K562 (cell line): ENCODE measurements around the gene SERBP1. TPM values are rescaled to one million over a fixed set of nuclear protein-coding genes. Genes with fewer than 3 reads are reported as not detected.
A peak's percentile ranks its signal among the peaks of the same experiment; 100 is the strongest.

Experiments used
- CTBP1 ChIP-seq: fragments of 450-650 bp; IDR thresholded peaks from 2 replicates; pipeline ENCODE4 v1.6.1; 2016; ENCODE audit warnings: borderline replicate concordance
- E2F1 ChIP-seq: sonication (generic); formaldehyde crosslinking; IDR thresholded peaks from 2 replicates; pipeline ENCODE4 v1.8.1; 2023; ENCODE audit warnings: mild to moderate bottlenecking, missing genetic modification reagents, moderate library complexity
- EP400 ChIP-seq: fragments of 450-650 bp; IDR thresholded peaks from 2 replicates; pipeline ENCODE4 v1.6.1; 2017; ENCODE audit warnings: antibody characterized with exemption, mild to moderate bottlenecking, moderate library complexity
- FIP1L1 ChIP-seq: fragments of 200-400 bp; formaldehyde crosslinking; IDR thresholded peaks from 2 replicates; pipeline ENCODE4 v1.6.1; 2018; ENCODE audit warnings: mild to moderate bottlenecking, low read depth, low read length; ENCODE audit not compliant: poor library complexity, severe bottlenecking
- FOXJ2 ChIP-seq: fragments of 200-800 bp; sonication (Bioruptor generic); IDR thresholded peaks from 2 replicates; pipeline ENCODE4 v1.6.1; 2016; ENCODE audit warnings: missing genetic modification characterization, missing compliant biosample characterization
- KLF13 ChIP-seq: fragments of 450-650 bp; IDR thresholded peaks from 2 replicates; pipeline ENCODE4 v1.6.1; 2016; ENCODE audit warnings: missing genetic modification characterization, low read depth, mild to moderate bottlenecking, missing compliant biosample characterization, moderate library complexity, borderline replicate concordance
- MXI1 ChIP-seq: IDR thresholded peaks from 2 replicates; pipeline ENCODE4 v1.6.1; 2011; ENCODE audit warnings: low read depth, mild to moderate bottlenecking, improper control_type of control experiment, low read length
- NFE2 ChIP-seq: IDR thresholded peaks from 2 replicates; pipeline ENCODE4 v1.6.1; 2014; ENCODE audit warnings: antibody characterized with exemption, low read depth
- NFIC ChIP-seq: fragments of 450-650 bp; IDR thresholded peaks from 2 replicates; pipeline ENCODE4 v1.6.1; 2017; ENCODE audit warnings: mild to moderate bottlenecking, inconsistent platforms
- PURB ChIP-seq: sonication (generic); formaldehyde crosslinking; IDR thresholded peaks from 2 replicates; pipeline ENCODE4 v1.9.0; 2021; ENCODE audit warnings: low read depth, mild to moderate bottlenecking, missing genetic modification reagents
- TEAD4 ChIP-seq, 2 experiments: sonication (generic) in 1 of 2; formaldehyde crosslinking in 1 of 2; IDR thresholded peaks; 2 replicates each; pipeline versions ENCODE4 v1.6.1 to v1.8.0; 2012 to 2022; ENCODE audit warnings: borderline replicate concordance in 1 of 2, inconsistent platforms in 1 of 2, low read length in 1 of 2, mild to moderate bottlenecking in 1 of 2, missing genetic modification reagents in 1 of 2
- TOE1 ChIP-seq, 2 experiments: fragments of 450-650 bp in 1 of 2; sonication (generic) in 1 of 2; formaldehyde crosslinking in 1 of 2; IDR thresholded peaks; 2 replicates each; pipeline versions ENCODE4 v1.7.1 to v1.8.0; 2016 to 2022; ENCODE audit warnings: borderline replicate concordance in 2 of 2, mild to moderate bottlenecking in 2 of 2, antibody characterized with exemption in 1 of 2, inconsistent platforms in 1 of 2, low read depth in 1 of 2, missing genetic modification reagents in 1 of 2, moderate library complexity in 1 of 2
- TRIM28 ChIP-seq: fragments of 450-650 bp; IDR thresholded peaks from 2 replicates; pipeline ENCODE4 v1.6.1; 2017
- USF1 ChIP-seq: sonication (generic); formaldehyde crosslinking; IDR thresholded peaks from 2 replicates; pipeline ENCODE4 v1.9.0; 2022; ENCODE audit warnings: mild to moderate bottlenecking, missing genetic modification reagents
- ZNF384 ChIP-seq: IDR thresholded peaks from 2 replicates; pipeline ENCODE4 v1.6.1; 2012; ENCODE audit warnings: low read depth, low read length, improper control_type of control experiment
- polyA plus RNA-seq, 8 experiments: library from polyadenylated mRNA; depleted of rRNA in 4 of 8; stranded (reverse) in 5 of 8; unstranded in 3 of 8; fragments of >200 nt; fragmentation: Nextera tagmentation in 2 of 8; fragmentation: Illumina TruSeq in 1 of 8; extraction: Ambion mirVana in 2 of 8; extraction: Trizol in 1 of 8; gene quantifications; 2 replicates each; pipeline versions ENCODE4 v1.2.1 to v1.2.3, GENCODE V29; 2011 to 2014; ENCODE audit warnings: inconsistent platforms in 1 of 8, missing spikeins in 1 of 8
- total RNA-seq, 7 experiments: library from RNA; depleted of rRNA in 6 of 7; stranded (reverse); fragments of >200 nt in 6 of 7; fragmentation: Illumina TruSeq in 2 of 7; extraction: Trizol in 2 of 7; gene quantifications; 2 replicates each; pipeline versions ENCODE4 v1.2.1 to v1.2.3, GENCODE V29; 2011 to 2021; ENCODE audit warnings: low replicate concordance in 1 of 7
- TF ChIP-seq, protein P1 (sequence below), 2 experiments: fragments of 450-650 bp; conservative IDR thresholded peaks; 2 replicates each; pipeline ENCODE4 v1.6.1; 2017; ENCODE audit warnings: mild to moderate bottlenecking in 2 of 2, moderate library complexity in 2 of 2
- TF ChIP-seq, protein P2 (sequence below), 2 experiments: fragments of 450-650 bp; IDR thresholded peaks; 2 replicates each; pipeline ENCODE4 v1.6.1; 2018; ENCODE audit warnings: mild to moderate bottlenecking in 2 of 2, low read depth in 1 of 2; ENCODE audit not compliant: partially characterized antibody in 2 of 2

SERBP1 gene
- total and polyA plus RNA-seq, 9 of the 15 experiments (the other 6 are each of a cell fraction or from before 2014, with no cell fraction given): 79.9 to 761 (median 464) TPM

DNA sequence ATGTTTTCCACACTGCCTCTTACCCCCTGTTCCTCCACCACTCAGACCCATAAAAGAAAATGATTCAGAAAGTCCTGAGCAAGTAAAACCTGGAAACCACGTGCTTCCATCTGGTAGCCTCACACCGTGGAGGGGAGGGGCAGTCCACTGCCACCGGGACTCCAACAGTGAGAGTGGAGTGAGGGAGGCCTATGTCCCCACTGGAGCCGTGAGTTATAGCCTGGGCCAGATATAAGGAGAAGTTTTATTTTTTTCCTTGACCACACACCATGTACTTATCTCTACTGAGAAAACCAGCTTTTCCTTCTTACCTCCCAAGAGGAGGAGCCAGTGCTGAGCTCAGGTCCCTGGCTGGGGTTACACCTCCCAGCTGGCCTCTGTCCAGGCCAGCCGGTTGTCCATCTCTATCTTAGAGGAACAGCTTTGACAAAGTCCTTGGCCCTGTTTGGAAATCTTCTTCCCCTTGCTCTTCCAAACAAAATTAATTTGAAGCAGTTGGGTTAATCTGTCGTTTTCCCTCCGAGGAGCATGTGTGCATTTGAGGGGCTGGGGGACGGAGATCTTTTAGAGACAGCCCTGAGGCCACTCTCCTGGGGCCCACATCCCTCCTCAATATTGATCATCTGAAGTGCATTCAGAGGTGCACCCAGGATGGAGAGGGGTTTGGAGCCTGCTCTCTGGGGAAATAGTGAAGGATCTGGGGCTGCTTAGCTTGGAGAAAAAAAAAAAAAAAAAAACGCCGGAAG, 49.1 kb upstream of the SERBP1 start (continued):
- TF ChIP-seq TEAD4 (IDR thresholded peaks at IDR 0.05; ENCODE audit: low read length) (peak; percentile 90), TEAD4 (CRISPR knock-in tag; IDR thresholded peaks at IDR 0.05; ENCODE audit: borderline replicate concordance) (no peak), NFIC (peak; percentile 96), ZNF384 (peak; percentile 76), FOXJ2 (tag) (peak; percentile 46; the same call in 1 of the 2 replicates), USF1 (CRISPR knock-in tag) (peak; percentile 69), E2F1 (CRISPR knock-in tag) (0 out of 2 replicates have a peak, but pooled peaks have one; percentile 44), KLF13 (tag) (peak; percentile 17; the same call in 1 of the 2 replicates), TOE1 (IDR thresholded peaks at IDR 0.05; ENCODE audit: borderline replicate concordance) (peak; percentile 92), TOE1 (CRISPR knock-in tag; IDR thresholded peaks at IDR 0.05; ENCODE audit: borderline replicate concordance, low read depth) (no peak), MXI1 (peak; percentile 85), TRIM28 (0 out of 2 replicates have a peak, but pooled peaks have one; percentile 30), PURB (CRISPR knock-in tag) (no peak), NFE2 (0 out of 2 replicates have a peak, but pooled peaks have one; percentile 14), EP400 (peak; percentile 81), FIP1L1 (no peak), CTBP1 (peak; percentile 74)
- TF ChIP-seq, protein P1, sequence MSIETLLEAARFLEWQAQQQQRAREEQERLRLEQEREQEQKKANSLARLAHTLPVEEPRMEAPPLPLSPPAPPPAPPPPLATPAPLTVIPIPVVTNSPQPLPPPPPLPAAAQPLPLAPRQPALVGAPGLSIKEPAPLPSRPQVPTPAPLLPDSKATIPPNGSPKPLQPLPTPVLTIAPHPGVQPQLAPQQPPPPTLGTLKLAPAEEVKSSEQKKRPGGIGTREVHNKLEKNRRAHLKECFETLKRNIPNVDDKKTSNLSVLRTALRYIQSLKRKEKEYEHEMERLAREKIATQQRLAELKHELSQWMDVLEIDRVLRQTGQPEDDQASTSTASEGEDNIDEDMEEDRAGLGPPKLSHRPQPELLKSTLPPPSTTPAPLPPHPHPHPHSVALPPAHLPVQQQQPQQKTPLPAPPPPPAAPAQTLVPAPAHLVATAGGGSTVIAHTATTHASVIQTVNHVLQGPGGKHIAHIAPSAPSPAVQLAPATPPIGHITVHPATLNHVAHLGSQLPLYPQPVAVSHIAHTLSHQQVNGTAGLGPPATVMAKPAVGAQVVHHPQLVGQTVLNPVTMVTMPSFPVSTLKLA (conservative IDR thresholded peaks at IDR 0.05): peak; percentile 91 to 93
- TF ChIP-seq, protein P2, sequence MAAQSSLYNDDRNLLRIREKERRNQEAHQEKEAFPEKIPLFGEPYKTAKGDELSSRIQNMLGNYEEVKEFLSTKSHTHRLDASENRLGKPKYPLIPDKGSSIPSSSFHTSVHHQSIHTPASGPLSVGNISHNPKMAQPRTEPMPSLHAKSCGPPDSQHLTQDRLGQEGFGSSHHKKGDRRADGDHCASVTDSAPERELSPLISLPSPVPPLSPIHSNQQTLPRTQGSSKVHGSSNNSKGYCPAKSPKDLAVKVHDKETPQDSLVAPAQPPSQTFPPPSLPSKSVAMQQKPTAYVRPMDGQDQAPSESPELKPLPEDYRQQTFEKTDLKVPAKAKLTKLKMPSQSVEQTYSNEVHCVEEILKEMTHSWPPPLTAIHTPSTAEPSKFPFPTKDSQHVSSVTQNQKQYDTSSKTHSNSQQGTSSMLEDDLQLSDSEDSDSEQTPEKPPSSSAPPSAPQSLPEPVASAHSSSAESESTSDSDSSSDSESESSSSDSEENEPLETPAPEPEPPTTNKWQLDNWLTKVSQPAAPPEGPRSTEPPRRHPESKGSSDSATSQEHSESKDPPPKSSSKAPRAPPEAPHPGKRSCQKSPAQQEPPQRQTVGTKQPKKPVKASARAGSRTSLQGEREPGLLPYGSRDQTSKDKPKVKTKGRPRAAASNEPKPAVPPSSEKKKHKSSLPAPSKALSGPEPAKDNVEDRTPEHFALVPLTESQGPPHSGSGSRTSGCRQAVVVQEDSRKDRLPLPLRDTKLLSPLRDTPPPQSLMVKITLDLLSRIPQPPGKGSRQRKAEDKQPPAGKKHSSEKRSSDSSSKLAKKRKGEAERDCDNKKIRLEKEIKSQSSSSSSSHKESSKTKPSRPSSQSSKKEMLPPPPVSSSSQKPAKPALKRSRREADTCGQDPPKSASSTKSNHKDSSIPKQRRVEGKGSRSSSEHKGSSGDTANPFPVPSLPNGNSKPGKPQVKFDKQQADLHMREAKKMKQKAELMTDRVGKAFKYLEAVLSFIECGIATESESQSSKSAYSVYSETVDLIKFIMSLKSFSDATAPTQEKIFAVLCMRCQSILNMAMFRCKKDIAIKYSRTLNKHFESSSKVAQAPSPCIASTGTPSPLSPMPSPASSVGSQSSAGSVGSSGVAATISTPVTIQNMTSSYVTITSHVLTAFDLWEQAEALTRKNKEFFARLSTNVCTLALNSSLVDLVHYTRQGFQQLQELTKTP (IDR thresholded peaks at IDR 0.05; ENCODE audit: low read depth in 1 of 2, partially characterized antibody in 2 of 2): peak in 1 of 2 experiments; percentile 59
